Renal cortex interstitium (tissue), 11 donors: ENCODE data around the gene DOC2B. TPM values are rescaled to one million over a fixed set of nuclear protein-coding genes. Genes with fewer than 3 reads are reported as not detected.
"Not testable (repeated sequence)": the region's sequence is repeated elsewhere in the genome, so short reads cannot be mapped to it uniquely, and the experiment has no call there.

ENCODE experiments used
- DNase-seq, 11 donors: peaks; one replicate each; pipeline ENCODE4 v3.0.0-alpha.2; 2013; ENCODE audit warnings: low read depth in 9 of 11, low spot score in 4 of 11; ENCODE audit errors: extremely low read depth in 1 of 11
- polyA plus RNA-seq, 3 donors: library from polyadenylated mRNA; unstranded; fragments of 120-200 nt; gene quantifications; one replicate each; pipeline ENCODE4 v1.2.1, GENCODE V29; 2013; ENCODE audit not compliant: insufficient read length in 3 of 3

The DOC2B gene
- polyA plus RNA-seq, 3 donors, result 49.7 to 84.3 (median 51.7) TPM

GRCh38 chr17:199191-199604 is 17.7 kb upstream of the DOC2B start:
- peak in 4 of 11 donors; percentile 65 to 78 (median 73) for DNase-seq

GRCh38 chr17:198225-198624 is 16.8 kb upstream of the DOC2B start:
- not testable (repeated sequence) for DNase-seq

- DNase-seq, result no peak
These were observed 15.9 kb upstream of the DOC2B start for GRCh38 chr17:197352-197751.

- no peak for DNase-seq
These were observed 13.6 kb upstream of the DOC2B start for GRCh38 chr17:194828-195602.

GRCh38 chr17:193841-194806 is 12.7 kb upstream of the DOC2B start:
- DNase-seq, result peak in 4 of 11 donors; percentile 52 to 72 (median 64)

GRCh38 chr17:193426-193810 is 12.0 kb upstream of the DOC2B start:
- DNase-seq, result no peak

GRCh38 chr17:192666-193425 is 11.4 kb upstream of the DOC2B start:
- no peak for DNase-seq

- DNase-seq, result no peak
These were observed 8.0 kb upstream of the DOC2B start for GRCh38 chr17:189444-189843.

- no peak for DNase-seq
These were observed 5.7 kb upstream of the DOC2B start for GRCh38 chr17:187130-187529.

GRCh38 chr17:185445-186138 is 4.1 kb upstream of the DOC2B start:
- no peak for DNase-seq

GRCh38 chr17:183021-183420 is 1.6 kb upstream of the DOC2B start:
- DNase-seq, result no peak

- DNase-seq, result no peak
These were observed 751 bp upstream of the DOC2B start for GRCh38 chr17:182050-182751.

- DNase-seq, result no peak
These were observed 837 bp downstream of the DOC2B start for GRCh38 chr17:180381-181244.

- no peak for DNase-seq
These were observed 1.6 kb downstream of the DOC2B start for GRCh38 chr17:179781-180380.

- DNase-seq, result no peak
These were observed 2.4 kb downstream of the DOC2B start for GRCh38 chr17:179066-179432.

GRCh38 chr17:178292-179065 is 3.0 kb downstream of the DOC2B start:
- no peak for DNase-seq
